IMR-90 (cell line): ENCODE results near the gene PCCA. TPM values are rescaled to one million over a fixed set of nuclear protein-coding genes. Genes with fewer than 3 reads are reported as not detected.
A peak's percentile ranks its signal among the peaks of the same experiment; 100 is the strongest.

Experiments used
- ATAC-seq: fragments of 200-7000 bp; cut with Tn5 transposase; 2 replicates; pipeline ENCODE4 v1.9.1; 2020; ENCODE audit warnings: low read depth, mild to moderate bottlenecking, moderate library complexity
- BruUV-seq: library from RNA; stranded (reverse); fragments of 400-500 nt; replicated peaks from 2 replicates; lab custom pipeline; 2021; lab: Mats Ljungman, UMichigan
- CTCF ChIA-PET: fragments of 300-600 bp; formaldehyde crosslinking; extraction: SDS; loops from one replicate; lab custom pipeline; 2021; ENCODE audit warnings: antibody characterized with exemption; lab: Yijun Ruan, JAX
- POLR2A ChIA-PET: fragments of 300-600 bp; sonication (Branson Sonifier 250); formaldehyde crosslinking; loops from one replicate; lab custom pipeline; 2022; ENCODE audit warnings: antibody characterized with exemption; ENCODE audit not compliant: unreplicated experiment; lab: Charles Lee
- DNase-seq: peaks from one replicate; pipeline ENCODE4 v3.0.0; 2013
- H2AFZ ChIP-seq: replicated peaks from 2 replicates; pipeline ENCODE3; 2013; ENCODE audit warnings: low read length, mild to moderate bottlenecking; ENCODE audit not compliant: poor library complexity
- H2AK5ac ChIP-seq: 2 replicates; pipeline ENCODE4 v1.6.1; 2013; ENCODE audit warnings: low read depth, low read length, inconsistent platforms
- H2AK9ac ChIP-seq: replicated peaks from 2 replicates; pipeline ENCODE3; 2013; ENCODE audit warnings: mild to moderate bottlenecking, low read depth, low read length, moderate library complexity; ENCODE audit not compliant: poor library complexity
- H2BK120ac ChIP-seq: 2 replicates; pipeline ENCODE4 v1.6.1; 2013; ENCODE audit warnings: low read depth, low read length, inconsistent platforms
- H2BK15ac ChIP-seq: 3 replicates; pipeline ENCODE4 v1.6.1; 2013; ENCODE audit warnings: low read depth, low read length, inconsistent platforms
- H2BK20ac ChIP-seq: 2 replicates; pipeline ENCODE4 v1.6.1; 2013; ENCODE audit warnings: low read depth, mild to moderate bottlenecking, inconsistent platforms, low read length, moderate library complexity
- H2BK5ac ChIP-seq: 2 replicates; pipeline ENCODE4 v1.6.1; 2013; ENCODE audit warnings: mild to moderate bottlenecking, low read depth, low read length, inconsistent platforms; ENCODE audit not compliant: poor library complexity, severe bottlenecking
- H3K14ac ChIP-seq: replicated peaks from 2 replicates; pipeline ENCODE4 v1.6.1; 2013; ENCODE audit warnings: low read depth, low read length, inconsistent platforms
- H3K18ac ChIP-seq: 2 replicates; pipeline ENCODE4 v1.6.1; 2013; ENCODE audit warnings: low read depth, low read length, control low read depth
- H3K23ac ChIP-seq: 2 replicates; pipeline ENCODE4 v1.6.1; 2013; ENCODE audit warnings: low read depth, low read length, inconsistent platforms
- H3K27ac ChIP-seq: 2 replicates; pipeline ENCODE4 v1.5.1; 2013; ENCODE audit warnings: mild to moderate bottlenecking, control low read depth, low read length; ENCODE audit not compliant: insufficient read depth
- H3K27me3 ChIP-seq: 2 replicates; pipeline ENCODE4 v1.6.1; 2013; ENCODE audit warnings: low read length; ENCODE audit not compliant: control insufficient read depth, insufficient read depth
- H3K36me3 ChIP-seq: 2 replicates; pipeline ENCODE4 v1.6.1; 2013; ENCODE audit warnings: low read length, mixed read lengths; ENCODE audit not compliant: control insufficient read depth, insufficient read depth
- H3K4ac ChIP-seq: 2 replicates; pipeline ENCODE4 v1.6.1; 2013; ENCODE audit warnings: low read depth, low read length, inconsistent platforms
- H3K4me1 ChIP-seq: 2 replicates; pipeline ENCODE4 v1.6.1; 2013; ENCODE audit warnings: low read length, mixed read lengths; ENCODE audit not compliant: control insufficient read depth, insufficient read depth
- H3K4me2 ChIP-seq: 2 replicates; pipeline ENCODE4 v1.6.1; 2013; ENCODE audit warnings: low read depth, mild to moderate bottlenecking, control low read depth, low read length, moderate library complexity
- H3K4me3 ChIP-seq: 2 replicates; pipeline ENCODE4 v1.5.1; 2013; ENCODE audit warnings: low read depth, mild to moderate bottlenecking, control low read depth, low read length, moderate library complexity; ENCODE audit not compliant: insufficient read depth
- H3K56ac ChIP-seq: 2 replicates; pipeline ENCODE4 v1.6.1; 2013; ENCODE audit warnings: low read length, inconsistent platforms; ENCODE audit not compliant: insufficient read depth; ENCODE audit errors: extremely low read depth
- H3K79me1 ChIP-seq, 2 experiments: 2 replicates each; pipeline ENCODE4 v1.6.1; 2013; ENCODE audit warnings: low read length in 2 of 2, inconsistent platforms in 1 of 2, low read depth in 1 of 2
- H3K9ac ChIP-seq: 2 replicates; pipeline ENCODE4 v1.6.1; 2013; ENCODE audit warnings: low read depth, low read length, control low read depth
- H3K9me1 ChIP-seq: 2 replicates; pipeline ENCODE4 v1.6.1; 2013; ENCODE audit warnings: low read length, inconsistent platforms; ENCODE audit not compliant: insufficient read depth
- H3K9me3 ChIP-seq: 2 replicates; pipeline ENCODE4 v1.6.1; 2013; ENCODE audit warnings: low read length; ENCODE audit not compliant: control insufficient read depth, insufficient read depth
- H4K20me1 ChIP-seq: 2 replicates; pipeline ENCODE4 v1.6.1; 2013; ENCODE audit warnings: low read length, inconsistent platforms; ENCODE audit not compliant: insufficient read depth
- H4K5ac ChIP-seq: 2 replicates; pipeline ENCODE4 v1.6.1; 2013; ENCODE audit warnings: mild to moderate bottlenecking, low read depth, low read length, control low read depth
- H4K8ac ChIP-seq, 2 experiments: 2 replicates each; pipeline ENCODE4 v1.6.1; 2013; ENCODE audit warnings: low read depth in 2 of 2, low read length in 2 of 2, control low read depth in 1 of 2, inconsistent platforms in 1 of 2
- H4K91ac ChIP-seq: 2 replicates; pipeline ENCODE4 v1.6.1; 2013; ENCODE audit warnings: low read depth, low read length, inconsistent platforms; ENCODE audit not compliant: insufficient read depth
- CTCF ChIP-seq: conservative IDR thresholded peaks from 2 replicates; pipeline ENCODE4 v1.5.1; 2012; ENCODE audit warnings: mild to moderate bottlenecking, low read depth, low read length, improper control_type of control experiment
- ELK1 ChIP-seq: fragments of 150-350 bp; IDR thresholded peaks from 2 replicates; pipeline ENCODE4 v1.6.1; 2016; ENCODE audit warnings: low read depth, mild to moderate bottlenecking, low read length, moderate library complexity, borderline replicate concordance
- FOS ChIP-seq: fragments of 150-350 bp; IDR thresholded peaks from 2 replicates; pipeline ENCODE4 v1.6.1; 2016; ENCODE audit warnings: low read depth, low read length
- MAFK ChIP-seq: IDR thresholded peaks from 2 replicates; pipeline ENCODE4 v1.6.1; 2012; ENCODE audit warnings: low read depth, low read length, improper control_type of control experiment
- RCOR1 ChIP-seq: IDR thresholded peaks from 2 replicates; pipeline ENCODE4 v1.6.1; 2012; ENCODE audit warnings: mild to moderate bottlenecking, low read length, improper control_type of control experiment; ENCODE audit not compliant: insufficient replicate concordance
- dilution Hi-C: fragments of 300-500 bp; cut with HindIII; formaldehyde crosslinking; loops from one replicate; pipeline ENCODE4 v1.14.3; 2018; ENCODE audit warnings: low sequenced_read_pairs; ENCODE audit not compliant: unreplicated experiment
- in situ Hi-C: fragments of 300-500 bp; cut with MboI; formaldehyde crosslinking; loops from 3 replicates; pipeline ENCODE4 v1.14.3; 2019; ENCODE audit warnings: low sequenced_read_pairs, inconsistent platforms, mixed read lengths
- intact Hi-C: fragments of 100-400 bp; cut with micrococcal nuclease; formaldehyde crosslinking; loops from 2 replicates; pipeline ENCODE4 v1.10.0; 2022
- polyA plus RNA-seq, 3 experiments: library from polyadenylated mRNA; depleted of rRNA; stranded (reverse); fragments of >200 nt; gene quantifications; 2 replicates each; pipeline ENCODE4 v1.2.3, GENCODE V29; 2012; ENCODE audit warnings: low replicate concordance in 1 of 3
- total RNA-seq: library from RNA; depleted of rRNA; stranded (reverse); fragments of >200 nt; gene quantifications from 2 replicates; pipeline ENCODE4 v1.2.3, GENCODE V29; 2012

PCCA gene
- total and polyA plus RNA-seq, 2 of the 4 experiments (the other 2 are of a cell fraction) = 7.6 to 24.0 TPM

- POLR2A ChIA-PET = no interaction called here
- H3K23ac ChIP-seq = no peak overlapping the region
- DNase-seq (peak; percentile 74), ATAC-seq (peak; percentile 82)
- no peak overlapping the region for H3K56ac ChIP-seq
- H3K27ac ChIP-seq = no peak overlapping the region
- H3K9me3 ChIP-seq = no peaks in the 10 kb centered on the region; the same call in 1 of the 2 replicates
- TF ChIP-seq RCOR1 (no peak), CTCF (no peak), FOS (peak; percentile 40; the same call in 1 of the 2 replicates), ELK1 (no peak), MAFK (no peak)
- peak overlapping the region; percentile 7 for H2BK5ac ChIP-seq
- no peak overlapping the region for H4K8ac ChIP-seq
- intact Hi-C loops (no loop called here), in situ Hi-C loops (no loop called here), dilution Hi-C loops (no loop called here)
- H3K9ac ChIP-seq = no peak overlapping the region
- BruUV-seq = no TSS peak
- peak overlapping the region; percentile 27; the same call in 1 of the 2 replicates for H2BK20ac ChIP-seq
- H2AK5ac ChIP-seq = no peak overlapping the region
- H3K18ac ChIP-seq = peak overlapping the region; percentile 57; the same call in 1 of the 2 replicates
- peak overlapping the region; percentile 67 for H2BK120ac ChIP-seq
- H4K20me1 ChIP-seq = no peaks in the 10 kb centered on the region
- H2AFZ ChIP-seq = no peak overlapping the region
- peaks cover 8% of the 10 kb centered on the region for H3K4me1 ChIP-seq
- H3K4me3 ChIP-seq = no peak overlapping the region
- peak overlapping the region; percentile 29; the same call in 1 of the 2 replicates for H3K14ac ChIP-seq
- no peak overlapping the region for H2BK15ac ChIP-seq
- no peak overlapping the region for H2AK9ac ChIP-seq
- peaks cover 0 to 7% of the 10 kb centered on the region in 2 experiments; a peak in 1 of 4 replicates for H3K79me1 ChIP-seq
- no peak overlapping the region for H4K91ac ChIP-seq
- H3K27me3 ChIP-seq = no peaks in the 10 kb centered on the region
- CTCF ChIA-PET = no interaction called here
- H3K36me3 ChIP-seq = peaks cover 7% of the 10 kb centered on the region
- H3K4ac ChIP-seq = peak overlapping the region; percentile 49; the same call in 1 of the 2 replicates
- no peak overlapping the region for H4K5ac ChIP-seq
- peaks cover 7% of the 10 kb centered on the region; the same call in 1 of the 2 replicates for H3K9me1 ChIP-seq
- no peak overlapping the region for H3K4me2 ChIP-seq
Measured at GRCh38 chr13:100382785-100383184, 293.9 kb downstream of the PCCA start.
